NCI-H774 (cell line): Measurements from ENCODE around the gene UBE2I.
"Not testable (repeated sequence)": the region's sequence is repeated elsewhere in the genome, so short reads cannot be mapped to it uniquely, and the experiment has no call there.

ENCODE experiments used
- DNase-seq: peaks from one replicate; lab custom pipeline; 2025; lab: John Stamatoyannopoulos, UW

Gene UBE2I

GRCh38 chr16:1308977-1309885 is at the start of gene UBE2I:
UBE2I (plus strand) TSS chr16:1309636; CDS start chr16:1314031, 4,395 bp downstream.
- DNase-seq: peak; percentile 84

GRCh38 chr16:1259760-1260068 is 49.7 kb upstream of the UBE2I start:
- no peak for DNase-seq

- DNase-seq: no peak
Observed at GRCh38 chr16:1260101-1260680, 49.2 kb upstream of the UBE2I start.

- DNase-seq: no peak
Observed at GRCh38 chr16:1261131-1261892, 48.1 kb upstream of the UBE2I start.

GRCh38 chr16:1262210-1262845 is 47.1 kb upstream of the UBE2I start:
- DNase-seq: no peak

GRCh38 chr16:1262846-1263221 is 46.6 kb upstream of the UBE2I start:
- no peak for DNase-seq

- DNase-seq: no peak
Observed at GRCh38 chr16:1263591-1264344, 45.7 kb upstream of the UBE2I start.

- DNase-seq: no peak
Observed at GRCh38 chr16:1264345-1265089, 44.9 kb upstream of the UBE2I start.

- no peak for DNase-seq
Observed at GRCh38 chr16:1265090-1265630, 44.3 kb upstream of the UBE2I start.

GRCh38 chr16:1265826-1266225 is 43.6 kb upstream of the UBE2I start:
- no peak for DNase-seq

- not testable (repeated sequence) for DNase-seq
Observed at GRCh38 chr16:1269418-1269817, 40.0 kb upstream of the UBE2I start.

GRCh38 chr16:1271380-1271723 is 38.1 kb upstream of the UBE2I start:
- no peak for DNase-seq

- DNase-seq: peak; percentile 77
Observed at GRCh38 chr16:1271724-1272413, 37.6 kb upstream of the UBE2I start.

- no peak for DNase-seq
Observed at GRCh38 chr16:1272453-1273198, 36.8 kb upstream of the UBE2I start.

- no peak for DNase-seq
Observed at GRCh38 chr16:1273816-1274215, 35.6 kb upstream of the UBE2I start.

- no peak for DNase-seq
Observed at GRCh38 chr16:1274767-1275166, 34.7 kb upstream of the UBE2I start.

- DNase-seq: no peak
Observed at GRCh38 chr16:1275791-1276579, 33.5 kb upstream of the UBE2I start.

- no peak for DNase-seq
Observed at GRCh38 chr16:1276580-1276878, 32.9 kb upstream of the UBE2I start.

GRCh38 chr16:1277151-1277598 is 32.3 kb upstream of the UBE2I start:
- DNase-seq: no peak
